Measurements from ENCODE around the gene RMP24. TPM values are rescaled to one million over a fixed set of nuclear protein-coding genes. Genes with fewer than 3 reads are reported as not detected.
A peak's percentile ranks its signal among the peaks of the same experiment; 100 is the strongest.
"Not testable (repeated sequence)": the region's sequence is repeated elsewhere in the genome, so short reads cannot be mapped to it uniquely, and the experiment has no call there.

Gene RMP24

DNA sequence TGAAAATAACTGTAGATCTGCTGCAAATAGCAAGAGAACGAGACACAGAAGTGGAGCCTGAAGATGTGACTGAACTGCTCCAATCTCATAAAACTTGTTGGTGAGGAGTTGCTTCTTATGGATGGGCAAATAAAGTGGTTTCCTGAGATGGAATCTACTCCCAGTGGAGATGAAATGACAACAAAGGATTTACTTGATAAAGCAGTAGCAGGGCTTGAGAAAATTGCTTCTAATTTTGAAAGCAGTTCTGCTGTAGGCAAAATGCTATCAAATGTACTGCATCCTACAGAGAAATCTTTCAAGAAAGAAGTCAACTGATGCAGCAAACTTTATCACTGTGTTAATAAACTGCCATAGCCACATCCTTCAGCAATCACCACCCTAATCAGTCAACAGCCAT, 50.9 kb downstream of the RMP24 start:
- Histone ChIP-seq H3K4me3 (no peak overlapping the region), H3K9ac (ENCODE audit: insufficient read depth in 1 of 2, low read length in 2 of 2) (no peak overlapping the region), H3K27me3 (ENCODE audit: control insufficient read depth in 3 of 3, insufficient read depth in 3 of 3, low read length in 2 of 3) (no peaks in the 10 kb centered on the region), H3K36me3 (ENCODE audit: control insufficient read depth in 4 of 4, insufficient read depth in 4 of 4, low read length in 4 of 4) (peaks cover 1 to 7% (median 3%) of the 10 kb centered on the region in 4 donors), H3K27ac (ENCODE audit: low read depth in 1 of 2, low read length in 1 of 2) (no peak overlapping the region), H3K9me3 (ENCODE audit: control insufficient read depth in 4 of 4, insufficient read depth in 3 of 4, low read length in 3 of 4) (no peaks in the 10 kb centered on the region), H3K4me1 (ENCODE audit: control insufficient read depth in 5 of 5, insufficient read depth in 5 of 5, low read length in 5 of 5) (peaks cover 0 to 11% (median 3%) of the 10 kb centered on the region in 5 donors)
- TF ChIP-seq CTCF (IDR thresholded peaks at IDR 0.05; ENCODE audit: control extremely low read depth, extremely low read depth), result no peak
- ATAC-seq (ENCODE audit: insufficient read depth, low FRiP score), result no peak
- no peak for DNase-seq
- 84 to 89% methylated on average over 1 of the region's 1 CpG for WGBS, 2 donors

GRCh38 chr18:36024241-36024640, 51.8 kb downstream of the RMP24 start:
- H3K9ac ChIP-seq (ENCODE audit: insufficient read depth in 1 of 2, low read length in 2 of 2); H3K9me3 ChIP-seq (ENCODE audit: control insufficient read depth in 4 of 4, insufficient read depth in 3 of 4, low read length in 3 of 4); ATAC-seq (ENCODE audit: insufficient read depth, low FRiP score); H3K36me3 ChIP-seq (ENCODE audit: control insufficient read depth in 4 of 4, insufficient read depth in 4 of 4, low read length in 4 of 4); H3K27me3 ChIP-seq (ENCODE audit: control insufficient read depth in 3 of 3, insufficient read depth in 3 of 3, low read length in 2 of 3); DNase-seq; H3K27ac ChIP-seq (ENCODE audit: low read depth in 1 of 2, low read length in 1 of 2); H3K4me3 ChIP-seq: not testable (repeated sequence)
- 93 to 98% methylated on average over 3 of the region's 3 CpGs for WGBS, 2 donors
- peaks cover 0 to 11% (median 3%) of the 10 kb centered on the region in 5 donors for H3K4me1 ChIP-seq (ENCODE audit: control insufficient read depth in 5 of 5, insufficient read depth in 5 of 5, low read length in 5 of 5)

DNA sequence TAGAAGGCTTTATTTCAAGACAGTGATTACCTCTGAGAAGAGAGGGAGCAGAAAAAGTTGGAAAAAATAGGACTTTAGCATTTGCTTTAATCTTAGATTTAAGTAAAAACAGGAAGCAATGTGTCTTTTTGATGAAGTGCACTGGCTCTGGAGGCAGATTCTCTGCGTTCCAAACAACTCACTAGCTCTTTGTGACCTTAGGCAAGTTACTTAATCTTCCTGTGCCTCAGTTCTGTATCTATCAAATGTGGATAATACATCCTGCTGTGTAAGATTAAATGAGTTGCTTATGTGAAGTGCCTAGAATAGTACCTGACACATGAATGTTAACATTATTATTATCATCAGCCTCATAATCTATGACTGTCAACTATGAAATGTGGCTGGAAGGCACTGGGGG, 52.5 kb downstream of the RMP24 start:
- no peaks in the 10 kb centered on the region for H3K27me3 ChIP-seq (ENCODE audit: control insufficient read depth in 3 of 3, insufficient read depth in 3 of 3, low read length in 2 of 3)
- no peak overlapping the region for H3K27ac ChIP-seq (ENCODE audit: low read depth in 1 of 2, low read length in 1 of 2)
- H3K9me3 ChIP-seq (ENCODE audit: control insufficient read depth in 4 of 4, insufficient read depth in 3 of 4, low read length in 3 of 4), result no peaks in the 10 kb centered on the region
- no peak for TF ChIP-seq CTCF (IDR thresholded peaks at IDR 0.05; ENCODE audit: control extremely low read depth, extremely low read depth)
- H3K4me3 ChIP-seq, result no peak overlapping the region
- ATAC-seq (ENCODE audit: insufficient read depth, low FRiP score) (peak; percentile 22), DNase-seq (peak in 2 of 3 donors; percentile 10 to 55)
- H3K4me1 ChIP-seq (ENCODE audit: control insufficient read depth in 5 of 5, insufficient read depth in 5 of 5, low read length in 5 of 5), result peaks cover 0 to 11% (median 4%) of the 10 kb centered on the region in 5 donors
- WGBS, 2 donors, result 28 to 51% methylated on average over 1 of the region's 1 CpG
- H3K9ac ChIP-seq (ENCODE audit: insufficient read depth in 1 of 2, low read length in 2 of 2), result no peak overlapping the region
- H3K36me3 ChIP-seq (ENCODE audit: control insufficient read depth in 4 of 4, insufficient read depth in 4 of 4, low read length in 4 of 4), result peaks cover 1 to 7% (median 4%) of the 10 kb centered on the region in 4 donors

- Histone ChIP-seq H3K9ac (ENCODE audit: insufficient read depth in 1 of 2, low read length in 2 of 2) (no peak overlapping the region), H3K27me3 (ENCODE audit: control insufficient read depth in 3 of 3, insufficient read depth in 3 of 3, low read length in 2 of 3) (no peaks in the 10 kb centered on the region), H3K4me3 (no peak overlapping the region), H3K27ac (ENCODE audit: low read depth in 1 of 2, low read length in 1 of 2) (no peak overlapping the region), H3K4me1 (ENCODE audit: control insufficient read depth in 5 of 5, insufficient read depth in 5 of 5, low read length in 5 of 5) (peaks cover 0 to 11% (median 5%) of the 10 kb centered on the region in 5 donors), H3K36me3 (ENCODE audit: control insufficient read depth in 4 of 4, insufficient read depth in 4 of 4, low read length in 4 of 4) (peaks cover 1 to 5% (median 3%) of the 10 kb centered on the region in 4 donors), H3K9me3 (ENCODE audit: control insufficient read depth in 4 of 4, insufficient read depth in 3 of 4, low read length in 3 of 4) (no peaks in the 10 kb centered on the region)
- no peak for TF ChIP-seq CTCF (IDR thresholded peaks at IDR 0.05; ENCODE audit: control extremely low read depth, extremely low read depth)
- WGBS, 2 donors, result 79 to 92% methylated on average over 2 of the region's 2 CpGs
- DNase-seq (no peak), ATAC-seq (ENCODE audit: insufficient read depth, low FRiP score) (no peak)
These were observed 56.4 kb downstream of the RMP24 start for GRCh38 chr18:36028859-36029258.

Small RNAs within 50 kb of the gene (small RNA-seq; reads per million reads assigned to genes)
- gene MIR3929 (ENCODE audit: low replicate concordance), result not detected

Other genes starting within 250 kb of the RMP24 start
- 10 to 100 TPM; 33.6 to 61.3 TPM for gene RPRD1A, start 94.9 kb downstream of the RMP24 start, total RNA-seq
- gene RPRD1A, start 94.9 kb downstream of the RMP24 start, polyA plus RNA-seq, result 10 to 100 TPM; 21.3 to 27.3 TPM
- 10 to 100 TPM; 29.3 to 59.2 TPM for gene SLC39A6, start 156.7 kb downstream of the RMP24 start, total RNA-seq
- 10 to 100 TPM in 1 of 2 donors, 1 to 10 TPM in 1; 4.7 to 32.7 TPM for gene SLC39A6, start 156.7 kb downstream of the RMP24 start, polyA plus RNA-seq
- gene ELP2, start 157.2 kb downstream of the RMP24 start, total RNA-seq, result 100 to 1,000 TPM in 1 of 2 donors, 10 to 100 TPM in 1; 48.6 to 257 TPM
- 10 to 100 TPM; 31.4 to 65.1 TPM for gene ELP2, start 157.2 kb downstream of the RMP24 start, polyA plus RNA-seq
- gene MOCOS, start 214.8 kb downstream of the RMP24 start, total RNA-seq, result 1 to 10 TPM in 1 of 2 donors, under 1 TPM in 1; 0.68 to 4.0 TPM
- 1 to 10 TPM; 2.4 to 4.1 TPM for gene MOCOS, start 214.8 kb downstream of the RMP24 start, polyA plus RNA-seq